Neuronal stem cell (in vitro differentiated cells): ENCODE results near the gene CAMTA1.
A peak's percentile ranks its signal among the peaks of the same experiment; 100 is the strongest.

Experiments used
- DNase-seq: peaks from one replicate; pipeline ENCODE4 v3.0.0-alpha.2; 2013; ENCODE audit warnings: low spot score
- H2AFZ ChIP-seq: one replicate; pipeline ENCODE4 v1.6.1; 2013; ENCODE audit warnings: mild to moderate bottlenecking, low read length, inconsistent platforms
- H2AK5ac ChIP-seq: 2 replicates; pipeline ENCODE4 v1.6.1; 2013; ENCODE audit warnings: low read depth, mild to moderate bottlenecking, inconsistent platforms, low read length, moderate library complexity, mixed read lengths
- H2BK120ac ChIP-seq: 2 replicates; pipeline ENCODE4 v1.6.1; 2013; ENCODE audit warnings: low read depth, mild to moderate bottlenecking, inconsistent platforms, low read length, moderate library complexity, mixed read lengths
- H2BK12ac ChIP-seq: one replicate; pipeline ENCODE4 v1.6.1; 2013; ENCODE audit warnings: low read length, inconsistent platforms
- H2BK15ac ChIP-seq: 2 replicates; pipeline ENCODE4 v1.6.1; 2013; ENCODE audit warnings: mild to moderate bottlenecking, low read length, inconsistent platforms, mixed read lengths
- H2BK5ac ChIP-seq: one replicate; pipeline ENCODE4 v1.6.1; 2013; ENCODE audit warnings: inconsistent platforms, mild to moderate bottlenecking, low read length, moderate library complexity
- H3K14ac ChIP-seq: one replicate; pipeline ENCODE4 v1.6.1; 2013; ENCODE audit warnings: low read length, inconsistent platforms
- H3K18ac ChIP-seq: 2 replicates; pipeline ENCODE4 v1.6.1; 2013; ENCODE audit warnings: low read length, inconsistent platforms
- H3K23ac ChIP-seq: 2 replicates; pipeline ENCODE4 v1.6.1; 2013; ENCODE audit warnings: low read depth, mild to moderate bottlenecking, mixed read lengths, low read length, inconsistent platforms; ENCODE audit not compliant: poor library complexity
- H3K27ac ChIP-seq: replicated peaks from 3 replicates; pipeline ENCODE4 v1.5.1; 2013; ENCODE audit warnings: low read length, inconsistent platforms
- H3K27me3 ChIP-seq, 3 experiments: 2 replicates each; pipeline ENCODE4 v1.6.1; 2013; ENCODE audit warnings: low read length in 3 of 3, mild to moderate bottlenecking in 2 of 3, inconsistent platforms in 1 of 3, low read depth in 1 of 3, mixed read lengths in 1 of 3, moderate library complexity in 1 of 3; ENCODE audit not compliant: control insufficient read depth in 3 of 3, insufficient read depth in 3 of 3
- H3K36me3 ChIP-seq, 2 donors: replicated peaks in 1 of 2; 2 replicates each; pipeline ENCODE4 v1.6.1; 2013; ENCODE audit warnings: low read length in 2 of 2; ENCODE audit not compliant: control insufficient read depth in 2 of 2, insufficient read depth in 2 of 2
- H3K4ac ChIP-seq: 2 replicates; pipeline ENCODE4 v1.6.1; 2013; ENCODE audit warnings: inconsistent platforms, mild to moderate bottlenecking, low read length, moderate library complexity
- H3K4me1 ChIP-seq, 2 donors: 1 replicate in 1 of 2; 2 replicates in 1 of 2; pipeline ENCODE4 v1.6.1; 2013; ENCODE audit warnings: low read length in 2 of 2, low read depth in 1 of 2; ENCODE audit not compliant: control insufficient read depth in 2 of 2, insufficient read depth in 1 of 2
- H3K4me2 ChIP-seq: one replicate; pipeline ENCODE4 v1.6.1; 2013; ENCODE audit warnings: mild to moderate bottlenecking, low read length, inconsistent platforms; ENCODE audit not compliant: insufficient read depth, poor library complexity, severe bottlenecking
- H3K4me3 ChIP-seq, 2 donors: 2 replicates each; pipeline ENCODE4 v1.5.1; 2013; ENCODE audit warnings: low read length in 2 of 2, mild to moderate bottlenecking in 2 of 2, inconsistent platforms in 1 of 2, moderate library complexity in 1 of 2
- H3K79me1 ChIP-seq: one replicate; pipeline ENCODE4 v1.6.1; 2013; ENCODE audit warnings: low read depth, mild to moderate bottlenecking, inconsistent platforms, low read length, moderate library complexity
- H3K9ac ChIP-seq: one replicate; pipeline ENCODE4 v1.6.1; 2013; ENCODE audit warnings: mild to moderate bottlenecking, low read depth, low read length, inconsistent platforms; ENCODE audit not compliant: poor library complexity
- H3K9me3 ChIP-seq, 2 donors: replicated peaks in 1 of 2; 2 replicates each; pipeline versions ENCODE3 to v1.6.1; 2013; ENCODE audit warnings: low read length in 2 of 2, mild to moderate bottlenecking in 2 of 2, inconsistent platforms in 1 of 2, low read depth in 1 of 2, mixed read lengths in 1 of 2, moderate library complexity in 1 of 2; ENCODE audit not compliant: control insufficient read depth in 2 of 2, insufficient read depth in 1 of 2
- H4K8ac ChIP-seq: one replicate; pipeline ENCODE4 v1.6.1; 2013; ENCODE audit warnings: low read depth, mild to moderate bottlenecking, inconsistent platforms, low read length, moderate library complexity
- H4K91ac ChIP-seq: one replicate; pipeline ENCODE4 v1.6.1; 2013; ENCODE audit warnings: low read length, low read depth, mild to moderate bottlenecking, inconsistent platforms; ENCODE audit not compliant: poor library complexity
- whole genome bisulfite sequencing, 2 donors: extraction: QIAGEN DNeasy Blood & Tissue Kit; methylation state at CpG; one replicate each; pipeline ENCODE4 v1.1.7; 2013; ENCODE audit warnings: missing lambda C conversion rate in 2 of 2, mixed read lengths in 1 of 2; ENCODE audit not compliant: insufficient read length in 2 of 2, insufficient replicate concordance in 1 of 2; ENCODE audit errors: extremely low coverage in 2 of 2; 5-methylcytosine and 5-hydroxymethylcytosine counted together

CAMTA1 gene

DNA sequence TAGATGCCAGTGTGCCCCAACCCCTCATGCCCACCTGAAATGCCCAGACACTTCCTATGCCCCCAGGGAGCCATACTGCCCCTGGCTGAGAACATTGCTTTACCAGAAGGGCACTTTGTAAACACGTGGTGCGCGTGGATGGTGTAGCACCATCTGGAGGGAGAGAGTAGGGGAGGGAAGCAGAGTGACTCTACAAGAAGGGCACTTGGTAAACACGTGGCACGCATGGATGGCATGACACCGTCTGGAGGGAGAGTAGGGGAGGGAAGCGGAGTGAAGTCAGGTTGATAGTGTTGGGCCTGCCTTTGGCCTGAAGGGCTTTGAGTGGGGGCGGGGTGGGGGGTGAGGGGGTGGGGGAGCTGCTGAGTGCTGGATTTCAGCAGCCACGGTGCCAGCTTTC, 661.8 kb downstream of the CAMTA1 start:
- H3K4me1 ChIP-seq, result no peaks in the 10 kb centered on the region
- H4K8ac ChIP-seq, result no peak overlapping the region
- no peak overlapping the region for H3K4me2 ChIP-seq
- peak overlapping the region; percentile 53 for H3K9ac ChIP-seq
- no CpG with 5 or more reads among the region's 9 CpGs for WGBS, 2 donors
- no peak overlapping the region for H2AFZ ChIP-seq
- no peaks in the 10 kb centered on the region for H3K9me3 ChIP-seq
- no peaks in the 10 kb centered on the region for H3K79me1 ChIP-seq
- H3K4me3 ChIP-seq, result peak overlapping the region in 1 of 2 donors; percentile 8
- H2BK120ac ChIP-seq, result no peak overlapping the region
- no peaks in the 10 kb centered on the region for H3K36me3 ChIP-seq
- H2BK12ac ChIP-seq, result no peak overlapping the region
- H2AK5ac ChIP-seq, result no peak overlapping the region
- no peak overlapping the region for H3K14ac ChIP-seq
- H3K23ac ChIP-seq, result peak overlapping the region; percentile 22
- H3K27ac ChIP-seq, result no peak overlapping the region
- no peak for DNase-seq
- no peak overlapping the region for H2BK5ac ChIP-seq
- H2BK15ac ChIP-seq, result peak overlapping the region; percentile 43
- H4K91ac ChIP-seq, result no peak overlapping the region
- no peak overlapping the region for H3K4ac ChIP-seq
- H3K18ac ChIP-seq, result no peak overlapping the region
- peaks cover 0 to 8% (median 0%) of the 10 kb centered on the region in 3 experiments for H3K27me3 ChIP-seq

DNA sequence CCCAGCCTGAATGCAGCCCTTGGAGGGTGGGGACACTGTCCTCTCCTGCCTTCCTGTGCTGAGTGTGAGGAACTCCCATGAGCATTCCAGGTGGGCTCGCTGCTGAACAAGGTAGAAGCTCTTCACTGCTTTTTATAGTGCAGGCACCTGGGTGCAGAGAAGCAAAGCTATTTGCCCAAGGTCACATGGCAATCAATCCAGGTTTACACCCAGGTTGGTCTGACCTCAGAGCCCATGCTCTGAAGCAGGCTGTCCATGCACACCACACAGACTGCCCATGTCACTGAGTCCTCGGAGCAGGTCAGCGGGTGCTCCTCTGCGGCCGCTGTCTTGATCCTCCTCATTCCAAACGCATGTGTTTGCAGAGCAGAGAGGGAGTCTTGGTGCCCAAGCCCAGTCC, 662.5 kb downstream of the CAMTA1 start:
- H3K4me3 ChIP-seq, result no peak overlapping the region
- H3K14ac ChIP-seq, result peak overlapping the region; percentile 39
- no CpG with 5 or more reads among the region's 6 CpGs for WGBS, 2 donors
- no peak overlapping the region for H3K4ac ChIP-seq
- peak overlapping the region; percentile 43 for H2BK15ac ChIP-seq
- DNase-seq, result no peak
- no peak overlapping the region for H4K91ac ChIP-seq
- no peaks in the 10 kb centered on the region for H3K9me3 ChIP-seq
- H3K27me3 ChIP-seq, result peaks cover 0 to 14% (median 0%) of the 10 kb centered on the region in 3 experiments
- H3K9ac ChIP-seq, result no peak overlapping the region
- H2BK5ac ChIP-seq, result peak overlapping the region; percentile 32
- H2AFZ ChIP-seq, result no peak overlapping the region
- H3K4me1 ChIP-seq, result peaks cover 0 to 3% of the 10 kb centered on the region in 2 donors
- no peaks in the 10 kb centered on the region for H3K79me1 ChIP-seq
- H2BK120ac ChIP-seq, result no peak overlapping the region
- no peak overlapping the region for H3K27ac ChIP-seq
- H3K4me2 ChIP-seq, result no peak overlapping the region
- peak overlapping the region; percentile 60 for H3K23ac ChIP-seq
- H3K36me3 ChIP-seq, result no peaks in the 10 kb centered on the region
- H2BK12ac ChIP-seq, result no peak overlapping the region
- H2AK5ac ChIP-seq, result no peak overlapping the region
- no peak overlapping the region for H4K8ac ChIP-seq
- H3K18ac ChIP-seq, result peak overlapping the region; percentile 27

DNA sequence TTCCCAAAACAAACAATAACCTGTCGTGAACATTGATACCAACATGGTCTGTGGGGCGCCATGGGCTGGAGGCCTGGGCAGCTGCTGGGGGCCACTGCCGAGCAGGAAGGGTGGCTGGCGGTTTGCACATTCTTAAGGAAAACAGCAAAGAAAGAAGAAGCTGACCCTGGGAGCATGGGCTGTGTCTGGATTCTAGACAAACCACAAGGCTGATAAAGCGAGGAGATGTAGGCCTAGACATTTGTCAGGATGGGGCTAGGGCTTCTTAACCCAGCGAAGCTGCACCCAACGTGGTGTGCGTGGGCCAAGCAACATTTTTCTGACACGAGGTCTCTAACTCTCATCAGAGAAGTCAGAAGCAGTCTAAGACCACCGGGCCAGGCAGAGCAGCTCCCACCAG, 663.7 kb downstream of the CAMTA1 start:
- Histone ChIP-seq H3K36me3 (no peaks in the 10 kb centered on the region), H4K91ac (no peak overlapping the region), H2AK5ac (no peak overlapping the region), H3K18ac (no peak overlapping the region), H3K4me3 (no peak overlapping the region), H3K23ac (no peak overlapping the region), H3K4me1 (peaks cover 0 to 3% of the 10 kb centered on the region in 2 donors), H3K79me1 (no peaks in the 10 kb centered on the region), H2BK12ac (no peak overlapping the region), H3K4me2 (no peak overlapping the region), H4K8ac (no peak overlapping the region), H2BK5ac (no peak overlapping the region), H2BK15ac (no peak overlapping the region), H3K4ac (no peak overlapping the region), H3K14ac (no peak overlapping the region), H2AFZ (no peak overlapping the region), H2BK120ac (no peak overlapping the region), H3K27ac (no peak overlapping the region), H3K9ac (no peak overlapping the region), H3K9me3 (no peaks in the 10 kb centered on the region), H3K27me3 (peaks cover 0 to 22% (median 0%) of the 10 kb centered on the region in 3 experiments)
- no CpG with 5 or more reads among the region's 10 CpGs for WGBS, 2 donors
- DNase-seq, result no peak

DNA sequence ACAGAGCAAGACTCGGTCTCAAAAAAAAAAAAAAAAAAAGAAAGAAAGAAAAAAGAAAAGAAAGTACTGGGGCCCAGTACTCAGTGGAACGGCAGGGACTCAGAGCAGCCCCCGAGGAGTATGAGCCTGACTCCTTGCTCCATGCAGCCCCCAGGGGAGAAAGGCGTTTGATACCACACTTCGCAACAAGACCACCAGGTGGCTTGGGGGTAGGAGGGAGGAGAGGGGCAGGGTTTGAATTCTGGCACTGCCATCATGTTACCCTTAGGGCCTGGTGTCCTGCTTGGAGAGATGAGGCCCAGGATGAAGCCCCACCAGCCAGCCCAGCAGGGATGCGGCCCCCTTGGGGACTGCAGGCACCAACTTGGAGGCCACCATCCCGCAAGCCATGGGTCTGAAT, 664.5 kb downstream of the CAMTA1 start:
- Histone ChIP-seq H3K4me2 (no peak overlapping the region), H3K9ac (no peak overlapping the region), H2AFZ (no peak overlapping the region), H3K79me1 (no peaks in the 10 kb centered on the region), H3K23ac (no peak overlapping the region), H4K91ac (no peak overlapping the region), H2BK5ac (no peak overlapping the region), H2BK12ac (no peak overlapping the region), H3K9me3 (no peaks in the 10 kb centered on the region), H3K4ac (no peak overlapping the region), H2AK5ac (no peak overlapping the region), H3K18ac (no peak overlapping the region), H3K36me3 (no peaks in the 10 kb centered on the region), H3K27ac (no peak overlapping the region), H3K4me3 (no peak overlapping the region), H3K27me3 (peaks cover 0 to 27% (median 0%) of the 10 kb centered on the region in 3 experiments), H2BK15ac (no peak overlapping the region), H2BK120ac (no peak overlapping the region), H3K4me1 (peaks cover 0 to 3% of the 10 kb centered on the region in 2 donors), H3K14ac (no peak overlapping the region), H4K8ac (no peak overlapping the region)
- WGBS, 2 donors, result no CpG with 5 or more reads among the region's 7 CpGs
- no peak for DNase-seq
